Activated CD8-positive, alpha-beta memory T cell treated with anti-CD3 and anti-CD28 coated beads, Interleukin-2, amount 50 U/mL, for 48 hours (primary cell): ENCODE data around the gene IL10RB.
"Not testable (repeated sequence)": the region's sequence is repeated elsewhere in the genome, so short reads cannot be mapped to it uniquely, and the experiment has no call there.

Source experiments
- DNase-seq: peaks from one replicate; pipeline ENCODE4 v3.0.0-alpha.2; 2020

Gene IL10RB

GRCh38 chr21:33266050-33266788 lies at the start of gene IL10RB:
Gene IL10RB (plus strand): TSS chr21:33266367. CDS start chr21:33266466, 99 bp downstream.
- peak; percentile 85 for DNase-seq

- no peak for DNase-seq
Observed at GRCh38 chr21:33217138-33217520, 49.0 kb upstream of the IL10RB start.

- no peak for DNase-seq
Observed at GRCh38 chr21:33219300-33219699, 46.9 kb upstream of the IL10RB start.

- no peak for DNase-seq
Observed at GRCh38 chr21:33219954-33220353, 46.2 kb upstream of the IL10RB start.

GRCh38 chr21:33225376-33225775 lies 40.8 kb upstream of the IL10RB start:
- DNase-seq: not testable (repeated sequence)

- no peak for DNase-seq
Observed at GRCh38 chr21:33228455-33228854, 37.7 kb upstream of the IL10RB start.

- no peak for DNase-seq
Observed at GRCh38 chr21:33229099-33229783, 36.9 kb upstream of the IL10RB start.

- peak; percentile 90 for DNase-seq
Observed at GRCh38 chr21:33229784-33230544, 36.2 kb upstream of the IL10RB start, which contains the start of gene IFNAR2. Gene IFNAR2 (plus strand): TSS chr21:33229938. CDS start chr21:33241923, 11,985 bp downstream.

- peak; percentile 76 for DNase-seq
Observed at GRCh38 chr21:33230545-33231324, 35.4 kb upstream of the IL10RB start.

GRCh38 chr21:33231526-33231925 lies 34.6 kb upstream of the IL10RB start:
- peak; percentile 73 for DNase-seq

- no peak for DNase-seq
Observed at GRCh38 chr21:33232291-33233034, 33.7 kb upstream of the IL10RB start.

GRCh38 chr21:33234635-33235520 lies 31.3 kb upstream of the IL10RB start:
- DNase-seq: no peak

GRCh38 chr21:33236013-33236686 lies 30.0 kb upstream of the IL10RB start:
- DNase-seq: no peak

- DNase-seq: no peak
Observed at GRCh38 chr21:33236766-33237165, 29.4 kb upstream of the IL10RB start.

GRCh38 chr21:33237486-33237885 lies 28.7 kb upstream of the IL10RB start:
- DNase-seq: no peak

- no peak for DNase-seq
Observed at GRCh38 chr21:33238146-33238545, 28.0 kb upstream of the IL10RB start.

- no peak for DNase-seq
Observed at GRCh38 chr21:33238565-33239255, 27.5 kb upstream of the IL10RB start.

- DNase-seq: not testable (repeated sequence)
Observed at GRCh38 chr21:33239559-33240127, 26.5 kb upstream of the IL10RB start.

- DNase-seq: no peak
Observed at GRCh38 chr21:33240404-33240803, 25.8 kb upstream of the IL10RB start.
